WERI-Rb-1 (cell line): Measurements from ENCODE around the gene PYURF.

Experiments used
- DNase-seq: peaks from one replicate; pipeline ENCODE4 v3.0.0-alpha.2; 2020
- H3K27ac ChIP-seq: fragments of 250-450 bp; sonication (Bioruptor Pico); 2 replicates; pipeline ENCODE4 v1.5.1; 2020; ENCODE audit warnings: mild to moderate bottlenecking, moderate library complexity
- H3K27me3 ChIP-seq: fragments of 250-450 bp; sonication (Bioruptor Pico); 2 replicates; pipeline ENCODE4 v1.5.1; 2021; ENCODE audit warnings: mild to moderate bottlenecking, low read depth, moderate library complexity; ENCODE audit not compliant: insufficient read depth, severe bottlenecking
- H3K36me3 ChIP-seq: fragments of 250-450 bp; sonication (Bioruptor Pico); 2 replicates; pipeline ENCODE4 v1.5.1; 2020; ENCODE audit warnings: mild to moderate bottlenecking, moderate library complexity
- H3K4me3 ChIP-seq: 2 replicates; pipeline ENCODE4 v1.5.1; 2011; ENCODE audit warnings: low read depth, mild to moderate bottlenecking, control low read depth, low read length
- H3K9me3 ChIP-seq: fragments of 250-450 bp; sonication (Bioruptor Pico); 2 replicates; pipeline ENCODE4 v1.5.1; 2021; ENCODE audit warnings: mild to moderate bottlenecking, moderate library complexity; ENCODE audit not compliant: severe bottlenecking
- TF ChIP-seq, protein P1 (sequence below): IDR thresholded peaks from 2 replicates; pipeline ENCODE4 v1.5.1; 2011; ENCODE audit warnings: low read depth, mild to moderate bottlenecking, control low read depth, inconsistent platforms, low read length

Gene PYURF

DNA sequence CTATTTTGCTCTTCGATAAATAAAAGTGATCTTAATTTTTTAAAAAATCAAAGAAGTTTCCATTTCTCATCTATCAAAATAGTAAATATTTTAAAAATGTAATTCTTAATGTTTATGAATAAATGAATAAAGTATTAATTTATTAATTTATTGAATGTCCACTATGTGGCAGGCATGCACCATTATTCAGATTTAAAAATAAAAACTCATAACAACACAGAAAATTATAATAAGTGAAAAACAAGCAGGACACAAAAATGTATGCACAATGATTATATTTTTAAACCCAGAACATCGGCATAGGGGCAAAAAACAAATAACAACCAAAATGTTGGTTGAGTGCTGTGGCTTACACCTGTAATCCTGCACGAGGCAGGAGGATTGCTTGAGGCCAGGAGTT lies 5.3 kb upstream of the PYURF start:
- Histone ChIP-seq H3K4me3 (no peak overlapping the region), H3K27ac (no peak overlapping the region), H3K27me3 (no peaks in the 10 kb centered on the region), H3K36me3 (no peaks in the 10 kb centered on the region), H3K9me3 (no peaks in the 10 kb centered on the region)
- TF ChIP-seq, protein P1, sequence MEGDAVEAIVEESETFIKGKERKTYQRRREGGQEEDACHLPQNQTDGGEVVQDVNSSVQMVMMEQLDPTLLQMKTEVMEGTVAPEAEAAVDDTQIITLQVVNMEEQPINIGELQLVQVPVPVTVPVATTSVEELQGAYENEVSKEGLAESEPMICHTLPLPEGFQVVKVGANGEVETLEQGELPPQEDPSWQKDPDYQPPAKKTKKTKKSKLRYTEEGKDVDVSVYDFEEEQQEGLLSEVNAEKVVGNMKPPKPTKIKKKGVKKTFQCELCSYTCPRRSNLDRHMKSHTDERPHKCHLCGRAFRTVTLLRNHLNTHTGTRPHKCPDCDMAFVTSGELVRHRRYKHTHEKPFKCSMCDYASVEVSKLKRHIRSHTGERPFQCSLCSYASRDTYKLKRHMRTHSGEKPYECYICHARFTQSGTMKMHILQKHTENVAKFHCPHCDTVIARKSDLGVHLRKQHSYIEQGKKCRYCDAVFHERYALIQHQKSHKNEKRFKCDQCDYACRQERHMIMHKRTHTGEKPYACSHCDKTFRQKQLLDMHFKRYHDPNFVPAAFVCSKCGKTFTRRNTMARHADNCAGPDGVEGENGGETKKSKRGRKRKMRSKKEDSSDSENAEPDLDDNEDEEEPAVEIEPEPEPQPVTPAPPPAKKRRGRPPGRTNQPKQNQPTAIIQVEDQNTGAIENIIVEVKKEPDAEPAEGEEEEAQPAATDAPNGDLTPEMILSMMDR, result no peak
- DNase-seq, result no peak

DNA sequence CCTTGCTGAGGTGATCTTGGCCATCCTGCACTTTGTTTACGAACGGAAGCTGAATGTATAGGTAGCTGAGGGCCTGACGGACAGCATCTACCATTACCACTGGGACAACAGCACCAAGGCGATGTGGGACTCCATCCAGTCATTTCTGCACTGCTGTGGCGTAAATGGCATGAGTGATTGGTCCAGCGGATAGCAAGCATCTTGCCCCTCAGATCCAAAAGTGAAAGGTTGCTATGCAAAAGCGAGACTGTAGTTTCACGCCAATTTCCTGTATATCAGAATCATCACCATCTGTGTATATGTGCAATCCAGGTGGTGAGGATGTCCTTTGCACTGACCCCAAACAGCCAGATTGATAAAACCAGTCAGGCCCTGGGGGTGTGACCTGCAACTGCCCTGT lies 4.2 kb upstream of the PYURF start:
- DNase-seq, result no peak
- TF ChIP-seq, protein P1, result no peak
- no peaks in the 10 kb centered on the region for H3K36me3 ChIP-seq
- no peak overlapping the region for H3K27ac ChIP-seq
- no peaks in the 10 kb centered on the region for H3K27me3 ChIP-seq
- no peaks in the 10 kb centered on the region for H3K9me3 ChIP-seq
- H3K4me3 ChIP-seq, result no peak overlapping the region

DNA sequence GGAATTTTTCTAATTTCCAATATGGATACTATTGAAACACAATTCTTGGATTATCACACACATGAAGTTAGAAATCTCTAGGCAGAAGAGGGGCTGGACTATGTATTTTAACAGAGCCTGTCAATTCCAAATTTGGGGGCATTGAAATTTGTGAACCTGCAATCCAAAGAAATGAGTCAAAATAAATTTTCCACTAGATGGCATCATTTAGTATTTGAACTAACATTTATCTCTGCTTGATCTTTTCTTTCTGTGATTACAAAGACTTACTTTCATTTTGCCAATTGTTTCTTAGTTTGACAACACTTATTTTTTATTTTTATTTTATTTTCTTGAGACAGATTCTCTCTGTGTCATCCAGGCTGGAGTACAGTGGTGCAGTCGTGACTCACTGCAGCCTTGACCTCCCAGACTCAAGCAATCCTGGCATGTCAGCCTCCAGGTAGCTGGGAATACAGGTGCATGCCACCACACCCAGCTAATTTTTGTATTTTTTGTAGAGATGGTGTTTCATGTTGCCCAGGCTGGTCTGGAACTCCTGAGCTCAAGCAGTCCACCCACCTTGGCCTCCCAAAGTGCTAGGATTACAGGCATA lies 2.7 kb upstream of the PYURF start:
- no peaks in the 10 kb centered on the region for H3K27me3 ChIP-seq
- DNase-seq, result no peak
- H3K9me3 ChIP-seq, result no peaks in the 10 kb centered on the region
- H3K4me3 ChIP-seq, result no peak overlapping the region
- peaks cover 5% of the 10 kb centered on the region for H3K36me3 ChIP-seq
- no peak overlapping the region for H3K27ac ChIP-seq
- TF ChIP-seq, protein P1, result no peak

DNA sequence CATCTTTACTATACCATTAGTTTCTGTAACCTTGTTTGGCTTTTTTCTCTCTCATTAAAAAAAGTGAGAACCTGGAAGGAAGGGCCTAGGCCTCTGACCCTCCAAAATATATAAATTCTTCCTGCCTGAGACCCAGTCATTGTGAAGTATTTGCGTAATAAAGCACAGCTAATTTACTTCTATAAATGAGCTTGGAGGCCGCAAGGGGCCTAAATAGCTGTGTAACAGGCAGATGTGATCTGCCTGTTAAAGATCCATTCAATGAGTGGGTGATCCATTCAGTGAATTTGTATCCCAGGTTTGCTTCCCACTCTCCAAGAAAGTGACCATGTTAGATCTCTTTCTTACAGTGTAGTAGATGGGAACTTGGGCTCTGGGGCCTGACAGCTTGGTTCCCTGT lies 595 bp upstream of the PYURF start:
- no peak for DNase-seq
- Histone ChIP-seq H3K27me3 (no peaks in the 10 kb centered on the region), H3K4me3 (peak overlapping the region; percentile 77), H3K9me3 (no peaks in the 10 kb centered on the region), H3K36me3 (peaks cover 19% of the 10 kb centered on the region), H3K27ac (peak overlapping the region; percentile 88)
- TF ChIP-seq, protein P1, result no peak

DNA sequence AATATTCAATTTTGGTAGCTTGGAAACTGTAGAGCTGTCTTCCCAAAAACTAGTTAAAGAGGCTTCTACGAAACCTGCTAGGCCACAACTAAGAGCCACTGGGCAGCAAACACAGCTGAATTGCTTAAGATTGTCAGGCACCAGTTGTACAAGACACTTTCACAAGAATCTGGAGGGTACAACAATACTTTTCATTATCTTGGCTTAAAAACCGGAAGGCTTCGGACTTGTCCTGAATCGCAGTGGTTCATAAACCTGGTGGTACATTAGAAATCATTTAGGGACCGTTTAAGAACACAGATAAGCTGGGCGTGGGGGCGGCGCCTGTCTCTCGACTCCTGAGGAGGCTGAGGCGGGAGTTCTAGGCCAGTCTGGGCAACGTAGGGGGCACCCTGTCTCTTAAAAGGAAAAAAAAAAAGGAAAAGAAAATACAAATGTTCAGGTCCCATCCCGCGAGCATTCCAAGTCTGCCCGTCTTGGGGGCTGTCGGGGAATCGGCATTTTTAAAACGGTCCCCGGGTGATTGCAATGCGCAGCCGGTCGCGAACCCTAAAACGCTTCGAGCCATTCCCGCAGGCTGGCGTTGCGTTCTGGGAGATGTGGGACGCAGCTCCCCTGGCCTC lies 763 bp downstream of the PYURF start:
- Histone ChIP-seq H3K27me3 (no peaks in the 10 kb centered on the region), H3K9me3 (no peaks in the 10 kb centered on the region), H3K27ac (peak overlapping the region; percentile 88), H3K4me3 (peak overlapping the region; percentile 77), H3K36me3 (peaks cover 19% of the 10 kb centered on the region)
- DNase-seq, result peak; percentile 72
- TF ChIP-seq, protein P1, result no peak

DNA sequence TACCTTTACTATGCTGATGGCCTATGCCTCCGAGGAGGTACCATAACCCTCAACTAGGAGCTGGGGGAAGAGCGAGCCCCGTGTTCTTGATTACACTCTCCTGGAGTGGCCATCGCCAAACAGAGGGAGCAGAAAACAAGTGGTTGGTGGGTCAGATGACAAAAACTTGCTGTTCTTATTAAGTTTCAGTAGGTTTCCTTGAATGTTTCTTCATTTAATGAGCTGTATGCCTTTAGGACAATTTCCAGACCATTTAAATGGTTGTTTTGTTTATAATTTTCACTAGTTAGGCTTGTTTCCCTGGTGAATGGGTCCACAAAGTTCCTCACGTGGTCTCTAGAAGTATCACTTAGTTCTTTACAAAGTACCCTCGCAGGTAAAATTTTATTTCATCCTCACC lies 4.7 kb downstream of the PYURF start:
- no peak overlapping the region for H3K4me3 ChIP-seq
- no peaks in the 10 kb centered on the region for H3K27me3 ChIP-seq
- no peak overlapping the region for H3K27ac ChIP-seq
- H3K9me3 ChIP-seq, result no peaks in the 10 kb centered on the region
- TF ChIP-seq, protein P1, result no peak
- H3K36me3 ChIP-seq, result peaks cover 19% of the 10 kb centered on the region
- DNase-seq, result no peak
